HG03521 (cell line): Measurements from ENCODE around the gene ATP6V1C2.
"Not testable (repeated sequence)": the region's sequence is repeated elsewhere in the genome, so short reads cannot be mapped to it uniquely, and the experiment has no call there.

Experiments
- ATAC-seq: cut with Tn5 transposase; IDR thresholded peaks from one replicate; pipeline ENCODE4 v1.9.1; 2021; ENCODE audit warnings: mild to moderate bottlenecking, moderate library complexity; ENCODE audit not compliant: unreplicated experiment

Gene ATP6V1C2

GRCh38 chr2:10812362-10813162, 91.1 kb downstream of the ATP6V1C2 start, which contains the start of gene PDIA6:
Gene PDIA6, minus strand, starts transcription at chr2:10812785. Its CDS starts 89 bp downstream, at chr2:10812696.
- peak; percentile 95 for ATAC-seq

DNA sequence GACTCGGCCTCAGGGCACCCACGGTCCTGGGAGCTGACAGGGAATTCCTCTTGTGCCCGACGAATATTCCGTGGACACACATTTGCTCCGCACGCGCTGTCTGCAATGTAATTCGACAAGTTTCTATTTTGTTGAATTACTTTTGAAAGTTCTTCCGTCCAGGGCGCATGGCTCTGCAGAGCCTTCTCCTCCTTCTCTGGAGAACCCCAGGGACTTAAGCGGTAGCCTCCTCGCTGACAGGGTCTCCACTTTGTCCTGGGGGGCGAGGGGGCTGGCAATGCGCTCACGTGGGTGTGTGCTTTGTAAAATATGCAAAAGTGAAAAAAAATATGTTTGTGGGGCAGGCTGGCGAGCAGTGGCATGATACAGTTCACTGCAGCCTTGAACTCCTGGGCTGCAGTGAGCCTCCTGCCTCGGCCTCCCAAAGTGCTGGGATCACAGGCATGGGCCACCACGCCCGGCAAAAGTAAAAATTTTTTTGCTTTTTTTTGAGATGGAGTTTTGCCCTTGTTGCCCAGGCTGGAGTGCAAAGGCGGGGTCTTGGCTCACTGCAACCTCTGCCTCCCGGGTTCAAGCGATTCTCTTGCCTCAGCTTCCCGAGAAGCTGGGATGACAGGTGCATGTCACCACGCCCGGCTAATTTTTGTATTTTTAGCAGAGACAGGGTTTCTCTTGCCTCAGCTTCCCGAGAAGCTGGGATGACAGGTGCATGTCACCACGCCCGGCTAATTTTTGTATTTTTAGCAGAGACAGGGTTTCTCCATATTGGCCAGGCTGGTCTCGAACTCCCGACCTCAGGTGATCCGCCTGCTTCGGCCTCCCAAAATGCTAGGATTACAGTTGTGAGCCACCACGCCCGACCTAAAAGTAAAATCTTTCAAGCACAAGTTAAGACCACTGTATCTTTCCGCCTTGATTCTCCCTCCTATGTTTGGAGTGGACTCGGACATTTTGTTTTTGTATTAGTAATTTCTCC, 92.0 kb downstream of the ATP6V1C2 start:
- ATAC-seq, result not testable (repeated sequence)

DNA sequence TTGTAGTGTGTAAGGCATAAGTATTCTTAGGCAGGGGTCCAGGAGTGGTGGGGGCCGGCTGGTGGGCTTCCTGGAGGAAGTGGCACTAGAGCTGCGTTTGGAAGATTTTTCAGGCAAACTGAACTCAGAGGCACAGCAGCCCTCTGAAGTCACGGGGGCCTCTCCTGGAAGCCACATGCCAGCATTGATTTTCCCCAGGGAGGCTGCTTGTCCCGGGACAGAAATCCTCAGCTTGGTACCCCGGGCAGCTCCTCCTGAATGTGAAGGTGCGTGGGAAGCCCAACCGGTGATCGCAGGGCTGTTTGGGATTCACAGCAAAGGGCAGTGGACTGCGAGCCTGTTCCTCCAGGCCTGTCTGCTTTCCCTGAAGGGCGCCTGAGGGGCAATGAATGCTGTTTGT, 92.7 kb downstream of the ATP6V1C2 start:
- ATAC-seq, result no peak

GRCh38 chr2:10814571-10815331, 93.3 kb downstream of the ATP6V1C2 start:
- ATAC-seq, result no peak

- no peak for ATAC-seq
These were observed 96.0 kb downstream of the ATP6V1C2 start for GRCh38 chr2:10817413-10817812.

GRCh38 chr2:10818305-10818704, 96.9 kb downstream of the ATP6V1C2 start:
- not testable (repeated sequence) for ATAC-seq

- no peak for ATAC-seq
These were observed 97.6 kb downstream of the ATP6V1C2 start for GRCh38 chr2:10818984-10819383.

DNA sequence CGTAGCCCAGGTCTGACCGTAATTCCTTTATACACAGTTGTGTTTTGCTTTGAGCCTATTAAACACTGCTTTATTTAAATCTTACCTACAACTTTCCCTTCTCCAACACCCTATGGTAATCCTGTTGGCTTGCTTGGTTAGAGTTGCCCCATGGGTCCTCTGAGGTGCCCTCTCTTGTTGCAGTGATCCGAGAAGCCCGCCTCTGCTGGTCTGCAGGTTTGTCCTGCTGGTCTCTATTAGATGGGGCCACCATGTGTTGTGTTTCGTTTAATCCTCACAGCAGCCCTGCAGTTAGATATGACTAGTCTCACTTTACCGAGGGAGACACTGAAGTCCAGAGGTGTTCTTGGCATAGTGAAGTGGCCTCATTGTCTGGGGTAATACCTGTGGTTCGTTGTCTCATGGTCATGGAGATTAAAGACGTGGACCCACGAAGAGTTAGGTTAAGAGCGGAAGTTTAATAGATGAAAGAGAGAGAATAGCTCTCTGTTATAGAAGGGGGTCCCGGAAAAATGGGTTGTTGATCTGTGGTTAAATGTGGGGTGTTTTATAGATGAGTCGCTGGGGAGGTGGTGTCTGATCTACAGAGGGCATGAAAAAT, 98.4 kb downstream of the ATP6V1C2 start:
- ATAC-seq, result no peak

- ATAC-seq, result no peak
These were observed 99.1 kb downstream of the ATP6V1C2 start for GRCh38 chr2:10820562-10820961.

- ATAC-seq, result no peak
These were observed 99.7 kb downstream of the ATP6V1C2 start for GRCh38 chr2:10820978-10821695.

DNA sequence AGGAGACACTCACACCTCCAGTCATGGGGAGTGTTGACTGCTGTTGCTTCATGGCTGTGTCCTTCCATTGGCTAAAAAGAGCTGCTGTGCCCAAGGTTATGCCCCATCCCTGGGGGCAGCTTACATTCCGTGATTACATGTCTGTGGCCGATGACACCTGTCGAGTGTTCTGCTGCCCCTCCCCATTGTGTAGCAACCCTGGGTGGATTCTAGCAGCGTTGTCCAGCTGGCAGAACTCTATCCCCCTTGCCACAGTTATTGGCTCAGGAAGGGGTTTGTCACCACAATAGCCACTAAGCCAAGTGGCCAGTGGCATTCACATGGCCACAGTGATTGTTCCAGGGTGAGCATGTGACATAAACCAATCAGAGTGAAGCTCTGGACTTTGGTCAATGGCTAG, 102.8 kb downstream of the ATP6V1C2 start:
- no peak for ATAC-seq

DNA sequence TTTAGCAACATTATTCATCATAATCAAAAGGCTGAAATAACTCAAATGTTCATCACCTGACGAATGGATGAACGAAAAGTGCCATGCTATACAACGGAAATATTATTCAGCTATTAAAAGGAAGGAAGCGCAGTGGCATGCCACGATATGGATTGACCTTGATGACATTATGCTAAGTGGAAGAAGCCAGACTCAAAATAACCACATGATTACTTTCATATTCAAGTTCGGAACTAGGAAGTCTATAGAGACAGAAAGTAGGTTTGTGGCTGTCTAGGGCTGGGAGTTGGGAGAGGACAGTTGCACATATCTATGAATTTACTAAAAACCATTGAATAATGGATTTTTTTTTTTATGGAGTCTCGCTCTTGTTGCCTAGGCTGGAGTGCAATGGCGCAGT, 104.6 kb downstream of the ATP6V1C2 start:
- no peak for ATAC-seq

DNA sequence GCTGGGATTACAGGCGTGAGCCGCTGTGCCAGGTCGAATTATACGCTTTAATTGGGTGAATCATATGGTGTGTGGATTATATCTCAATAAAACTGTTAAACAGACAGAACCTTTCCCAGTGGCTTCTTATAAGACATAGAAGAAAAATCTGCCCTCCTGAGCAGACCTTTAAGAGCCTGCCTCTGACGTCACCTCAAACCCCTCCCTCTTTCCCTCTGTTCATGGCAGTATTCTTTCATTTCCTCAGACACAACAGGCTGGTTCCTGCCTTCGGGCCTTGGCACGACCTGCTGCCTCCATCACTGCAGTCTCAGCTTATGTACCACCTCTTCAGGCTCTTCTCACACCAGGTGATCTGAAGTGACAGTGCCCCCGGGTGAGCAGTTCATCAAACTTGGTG, 105.2 kb downstream of the ATP6V1C2 start:
- ATAC-seq, result no peak

GRCh38 chr2:10828346-10828745, 106.9 kb downstream of the ATP6V1C2 start:
- no peak for ATAC-seq

DNA sequence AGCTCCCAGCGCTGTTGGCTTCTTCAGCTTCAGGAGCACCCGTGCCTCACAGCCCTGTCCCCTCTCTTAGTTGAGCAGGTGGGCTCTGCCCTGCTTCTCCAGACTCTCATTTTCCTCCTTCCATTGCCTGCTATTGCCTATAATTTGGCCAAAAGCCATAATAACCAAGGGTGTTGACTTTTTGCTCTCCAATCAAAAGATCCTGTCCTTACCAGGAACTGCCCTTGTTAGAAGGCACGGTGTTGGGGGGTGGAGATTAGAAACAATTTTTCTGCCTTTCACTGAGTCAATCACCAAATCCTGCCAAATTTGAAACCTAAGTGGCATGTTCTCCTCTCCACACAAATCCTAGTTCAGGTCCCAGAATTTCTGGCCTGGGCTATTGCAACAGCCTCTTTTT, 107.9 kb downstream of the ATP6V1C2 start:
- no peak for ATAC-seq

DNA sequence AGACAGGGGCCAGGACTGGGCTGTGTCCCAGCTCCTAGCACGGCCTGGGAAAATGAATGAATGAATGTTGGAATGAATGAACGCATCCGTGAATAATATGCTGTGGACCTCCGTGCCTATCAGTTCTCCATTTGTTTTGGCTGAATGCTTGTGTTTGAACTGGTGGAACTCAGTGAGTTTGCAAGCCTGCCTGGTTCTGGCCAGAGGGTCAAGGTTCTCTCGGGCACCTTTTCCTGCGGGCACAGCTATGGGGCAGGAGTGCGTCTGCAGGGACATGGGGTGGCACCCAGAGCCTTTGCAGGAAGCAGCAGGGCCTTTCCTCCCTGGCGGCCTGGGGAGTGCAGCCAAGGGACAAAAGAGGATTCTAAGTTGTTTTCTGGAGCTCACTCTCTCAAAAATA, 108.8 kb downstream of the ATP6V1C2 start:
- ATAC-seq, result no peak

DNA sequence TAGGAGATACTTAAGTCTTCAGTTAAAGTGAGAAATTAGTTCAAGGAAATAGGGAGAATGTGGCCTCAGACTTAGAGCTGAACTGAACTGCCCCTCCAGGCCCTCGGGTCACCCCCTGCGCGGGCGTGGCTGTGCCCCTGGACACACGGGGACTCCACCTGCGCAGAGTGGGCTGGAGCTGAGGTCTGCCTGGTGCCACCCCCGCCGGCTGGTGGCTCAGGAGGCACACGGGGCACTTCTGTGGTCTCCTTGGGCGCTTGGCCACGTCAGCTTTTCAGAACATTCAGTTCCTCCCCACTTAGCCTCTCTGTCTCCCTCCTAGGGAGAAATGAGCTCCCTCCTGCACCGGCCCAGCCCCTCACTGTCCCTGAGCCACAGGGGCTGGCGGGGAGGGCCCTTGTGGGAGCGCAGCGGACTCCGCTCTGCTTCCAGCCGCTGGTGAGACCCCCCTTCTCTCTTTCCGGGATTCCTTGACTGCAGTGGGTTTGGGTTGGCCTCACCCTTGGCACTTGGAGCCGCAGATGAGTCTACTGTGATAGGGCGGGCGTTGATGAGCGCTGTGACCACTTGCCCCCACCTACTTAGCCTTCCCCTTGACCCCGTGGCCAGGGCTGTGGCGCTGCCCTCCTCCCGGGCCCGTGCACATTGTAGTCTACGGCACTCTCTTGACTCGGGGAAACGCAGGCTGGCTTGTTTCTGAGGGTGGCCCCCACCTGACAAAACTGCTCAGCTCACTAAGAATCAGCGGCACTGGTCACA, 109.4 kb downstream of the ATP6V1C2 start:
- no peak for ATAC-seq

GRCh38 chr2:10831400-10831985, 110.1 kb downstream of the ATP6V1C2 start:
- no peak for ATAC-seq
